ENCODE results near the gene DNAH17. TPM values are rescaled to one million over a fixed set of nuclear protein-coding genes. Genes with fewer than 3 reads are reported as not detected.

Gene DNAH17
- total RNA-seq, 1 donor from 2014 or later: not detected

- H3K4me1 ChIP-seq: peaks cover 10% of the 10 kb centered on the region
- no peak overlapping the region for H3K27ac ChIP-seq (replicated peaks)
- TF ChIP-seq, protein P1, sequence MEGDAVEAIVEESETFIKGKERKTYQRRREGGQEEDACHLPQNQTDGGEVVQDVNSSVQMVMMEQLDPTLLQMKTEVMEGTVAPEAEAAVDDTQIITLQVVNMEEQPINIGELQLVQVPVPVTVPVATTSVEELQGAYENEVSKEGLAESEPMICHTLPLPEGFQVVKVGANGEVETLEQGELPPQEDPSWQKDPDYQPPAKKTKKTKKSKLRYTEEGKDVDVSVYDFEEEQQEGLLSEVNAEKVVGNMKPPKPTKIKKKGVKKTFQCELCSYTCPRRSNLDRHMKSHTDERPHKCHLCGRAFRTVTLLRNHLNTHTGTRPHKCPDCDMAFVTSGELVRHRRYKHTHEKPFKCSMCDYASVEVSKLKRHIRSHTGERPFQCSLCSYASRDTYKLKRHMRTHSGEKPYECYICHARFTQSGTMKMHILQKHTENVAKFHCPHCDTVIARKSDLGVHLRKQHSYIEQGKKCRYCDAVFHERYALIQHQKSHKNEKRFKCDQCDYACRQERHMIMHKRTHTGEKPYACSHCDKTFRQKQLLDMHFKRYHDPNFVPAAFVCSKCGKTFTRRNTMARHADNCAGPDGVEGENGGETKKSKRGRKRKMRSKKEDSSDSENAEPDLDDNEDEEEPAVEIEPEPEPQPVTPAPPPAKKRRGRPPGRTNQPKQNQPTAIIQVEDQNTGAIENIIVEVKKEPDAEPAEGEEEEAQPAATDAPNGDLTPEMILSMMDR (IDR thresholded peaks at IDR 0.05; ENCODE audit: borderline replicate concordance): no peak
- no peak overlapping the region for H3K4me3 ChIP-seq
- intact Hi-C loops (cut with micrococcal nuclease): no loop called here
- DNase-seq: no peak
- no peaks in the 10 kb centered on the region for H3K9me3 ChIP-seq (replicated peaks)
- no peaks in the 10 kb centered on the region for H3K36me3 ChIP-seq
- H3K27me3 ChIP-seq (ENCODE audit: low read depth): peaks cover 26% of the 10 kb centered on the region
These were observed 4.7 kb downstream of the DNAH17 start for GRCh38 chr17:78572239-78573205.

- no peaks in the 10 kb centered on the region for H3K36me3 ChIP-seq
- TF ChIP-seq, protein P1 (IDR thresholded peaks at IDR 0.05; ENCODE audit: borderline replicate concordance): no peak
- no peak for DNase-seq
- peaks cover 10% of the 10 kb centered on the region for H3K4me1 ChIP-seq
- intact Hi-C loops (cut with micrococcal nuclease): no loop called here
- no peak overlapping the region for H3K4me3 ChIP-seq
- H3K27me3 ChIP-seq (ENCODE audit: low read depth): peaks cover 26% of the 10 kb centered on the region
- no peak overlapping the region for H3K27ac ChIP-seq (replicated peaks)
- H3K9me3 ChIP-seq (replicated peaks): no peaks in the 10 kb centered on the region
These were observed 5.9 kb downstream of the DNAH17 start for GRCh38 chr17:78571329-78571728.

DNA sequence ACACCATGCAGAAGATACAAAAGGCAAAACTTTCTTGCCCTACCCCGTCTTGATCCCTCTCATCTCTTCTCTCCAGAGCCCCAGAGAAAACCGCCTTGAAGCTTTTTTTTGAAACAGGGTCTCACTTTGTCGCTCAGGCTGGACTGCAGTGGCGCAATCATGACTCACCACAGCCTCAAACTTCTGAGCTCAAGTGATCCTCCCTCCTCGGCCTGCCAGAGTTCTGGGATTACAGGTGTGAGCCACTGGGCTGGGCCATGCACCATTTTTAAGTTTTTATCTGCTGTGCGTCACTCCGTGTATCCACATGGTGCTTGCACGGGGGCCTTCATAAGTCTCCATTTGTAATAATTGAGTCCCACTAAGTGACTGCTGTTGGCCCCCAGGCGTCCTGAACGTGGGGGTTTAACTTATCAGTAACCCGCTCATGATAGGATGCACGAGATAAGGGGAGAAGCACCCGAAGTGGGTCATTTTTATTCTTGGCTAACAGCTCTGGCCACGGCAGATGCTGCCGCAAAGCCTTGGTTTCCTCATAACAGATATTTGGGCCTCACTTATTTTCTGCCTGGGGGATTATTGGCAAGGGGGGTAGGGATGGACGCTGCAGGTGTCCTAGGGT is 8.6 kb downstream of the DNAH17 start:
- Histone ChIP-seq H3K36me3 (no peaks in the 10 kb centered on the region), H3K27ac (replicated peaks) (no peak overlapping the region), H3K4me3 (no peak overlapping the region), H3K4me1 (peaks cover 5% of the 10 kb centered on the region), H3K9me3 (replicated peaks) (no peaks in the 10 kb centered on the region), H3K27me3 (ENCODE audit: low read depth) (peaks cover 33% of the 10 kb centered on the region)
- TF ChIP-seq, protein P1 (IDR thresholded peaks at IDR 0.05; ENCODE audit: borderline replicate concordance): no peak
- no peak for DNase-seq
- intact Hi-C loops (cut with micrococcal nuclease): no loop called here

DNA sequence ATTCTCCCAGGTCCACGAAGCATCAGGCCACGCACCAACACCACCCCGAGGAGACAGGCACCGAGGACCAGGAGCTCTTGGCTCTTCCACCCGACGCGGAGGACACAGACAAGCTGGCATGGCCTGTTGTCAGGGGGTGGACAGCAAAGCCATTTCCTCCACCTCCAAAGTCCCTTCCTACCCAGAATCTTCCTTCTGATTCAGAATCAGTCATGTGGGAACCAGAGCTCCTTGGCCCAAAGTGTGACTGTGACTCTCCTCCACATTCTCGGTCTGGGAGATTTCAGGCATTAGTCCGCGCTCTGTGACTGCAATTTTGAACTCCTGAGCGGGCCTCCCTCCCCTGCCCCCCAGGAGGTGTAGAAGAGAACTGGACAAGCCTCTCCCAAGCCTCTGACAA is 9.2 kb downstream of the DNAH17 start:
- DNase-seq: no peak
- peaks cover 6% of the 10 kb centered on the region for H3K4me1 ChIP-seq
- H3K27me3 ChIP-seq (ENCODE audit: low read depth): peaks cover 33% of the 10 kb centered on the region
- H3K9me3 ChIP-seq (replicated peaks): no peaks in the 10 kb centered on the region
- no peaks in the 10 kb centered on the region for H3K36me3 ChIP-seq
- H3K27ac ChIP-seq (replicated peaks): no peak overlapping the region
- intact Hi-C loops (cut with micrococcal nuclease): no loop called here
- no peak overlapping the region for H3K4me3 ChIP-seq
- TF ChIP-seq, protein P1 (IDR thresholded peaks at IDR 0.05; ENCODE audit: borderline replicate concordance): no peak

DNA sequence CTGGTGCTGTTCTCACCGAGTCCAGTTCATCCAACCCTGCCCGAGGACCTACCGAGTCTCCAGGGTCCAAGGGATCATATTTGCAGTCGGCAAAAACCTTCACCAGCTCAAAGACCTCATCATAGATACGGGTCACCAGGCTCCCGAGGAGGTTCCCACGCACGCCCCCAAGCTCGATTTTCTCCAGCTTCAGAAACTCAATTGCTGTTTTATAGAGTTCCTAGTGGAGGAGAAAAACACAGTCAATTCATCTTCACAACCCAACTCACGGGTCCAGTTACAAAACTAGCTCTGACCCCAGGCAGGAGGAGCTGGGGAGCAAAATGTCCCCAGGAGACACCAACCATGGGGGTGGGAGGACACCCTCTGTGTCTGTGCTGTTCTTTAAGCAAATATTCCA is 10.2 kb downstream of the DNAH17 start:
- Histone ChIP-seq H3K4me3 (no peak overlapping the region), H3K9me3 (replicated peaks) (no peaks in the 10 kb centered on the region), H3K4me1 (peaks cover 13% of the 10 kb centered on the region), H3K27me3 (ENCODE audit: low read depth) (peaks cover 23% of the 10 kb centered on the region), H3K27ac (replicated peaks) (no peak overlapping the region), H3K36me3 (no peaks in the 10 kb centered on the region)
- intact Hi-C loops (cut with micrococcal nuclease): no loop called here
- DNase-seq: no peak
- TF ChIP-seq, protein P1 (IDR thresholded peaks at IDR 0.05; ENCODE audit: borderline replicate concordance): no peak
